GM19438 (cell line): ENCODE data around the gene USP10.
"Not testable (repeated sequence)": the region's sequence is repeated elsewhere in the genome, so short reads cannot be mapped to it uniquely, and the experiment has no call there.

ENCODE experiments used
- ATAC-seq: cut with Tn5 transposase; IDR thresholded peaks from one replicate; pipeline ENCODE4 v1.9.1; 2021; ENCODE audit warnings: low read depth; ENCODE audit not compliant: unreplicated experiment

USP10 gene

GRCh38 chr16:84746231-84746630 lies 46.4 kb downstream of the USP10 start:
- ATAC-seq, result no peak

GRCh38 chr16:84746875-84747274 lies 47.1 kb downstream of the USP10 start:
- ATAC-seq, result no peak

GRCh38 chr16:84748247-84748646 lies 48.4 kb downstream of the USP10 start:
- ATAC-seq, result not testable (repeated sequence)

GRCh38 chr16:84749072-84749471 lies 49.3 kb downstream of the USP10 start:
- ATAC-seq, result no peak

- ATAC-seq, result no peak
These were observed 50.0 kb downstream of the USP10 start for GRCh38 chr16:84749815-84750214.

- ATAC-seq, result no peak
These were observed 50.8 kb downstream of the USP10 start for GRCh38 chr16:84750575-84750974.

- no peak for ATAC-seq
These were observed 51.4 kb downstream of the USP10 start for GRCh38 chr16:84751241-84751640.

GRCh38 chr16:84751947-84752346 lies 52.1 kb downstream of the USP10 start:
- no peak for ATAC-seq

- ATAC-seq, result no peak
These were observed 52.8 kb downstream of the USP10 start for GRCh38 chr16:84752600-84752999.

GRCh38 chr16:84753412-84754326 lies 53.9 kb downstream of the USP10 start:
- no peak for ATAC-seq

- ATAC-seq, result peak; percentile 59
These were observed 54.6 kb downstream of the USP10 start for GRCh38 chr16:84754353-84754856.

GRCh38 chr16:84754956-84755672 lies 55.3 kb downstream of the USP10 start:
- no peak for ATAC-seq

- no peak for ATAC-seq
These were observed 57.0 kb downstream of the USP10 start for GRCh38 chr16:84756830-84757229.

- ATAC-seq, result no peak
These were observed 58.8 kb downstream of the USP10 start for GRCh38 chr16:84758627-84759026.

GRCh38 chr16:84759061-84759460 lies 59.3 kb downstream of the USP10 start:
- no peak for ATAC-seq

GRCh38 chr16:84759906-84760305 lies 60.1 kb downstream of the USP10 start:
- ATAC-seq, result no peak

- ATAC-seq, result no peak
These were observed 61.9 kb downstream of the USP10 start for GRCh38 chr16:84761448-84762368.

GRCh38 chr16:84763164-84763563 lies 63.4 kb downstream of the USP10 start:
- ATAC-seq, result no peak

GRCh38 chr16:84763629-84764028 lies 63.8 kb downstream of the USP10 start:
- ATAC-seq, result no peak

GRCh38 chr16:84764970-84765369 lies 65.2 kb downstream of the USP10 start:
- ATAC-seq, result no peak
